Activated gamma-delta T cell treated with Interleukin-2 at 50 U/mL for 16 hours (primary cell): ENCODE results near the gene PPIB.

Experiments
- DNase-seq: peaks from one replicate; pipeline ENCODE4 v3.0.0-alpha.2; 2020

Gene PPIB

GRCh38 chr15:64157599-64158125 is 5.2 kb downstream of the PPIB start:
- no peak for DNase-seq

GRCh38 chr15:64156652-64157331 is 6.0 kb downstream of the PPIB start:
- no peak for DNase-seq

GRCh38 chr15:64155802-64156651 is 6.8 kb downstream of the PPIB start:
- no peak for DNase-seq

GRCh38 chr15:64153480-64154367 is 9.1 kb downstream of the PPIB start:
- peak; percentile 93 for DNase-seq

DNA sequence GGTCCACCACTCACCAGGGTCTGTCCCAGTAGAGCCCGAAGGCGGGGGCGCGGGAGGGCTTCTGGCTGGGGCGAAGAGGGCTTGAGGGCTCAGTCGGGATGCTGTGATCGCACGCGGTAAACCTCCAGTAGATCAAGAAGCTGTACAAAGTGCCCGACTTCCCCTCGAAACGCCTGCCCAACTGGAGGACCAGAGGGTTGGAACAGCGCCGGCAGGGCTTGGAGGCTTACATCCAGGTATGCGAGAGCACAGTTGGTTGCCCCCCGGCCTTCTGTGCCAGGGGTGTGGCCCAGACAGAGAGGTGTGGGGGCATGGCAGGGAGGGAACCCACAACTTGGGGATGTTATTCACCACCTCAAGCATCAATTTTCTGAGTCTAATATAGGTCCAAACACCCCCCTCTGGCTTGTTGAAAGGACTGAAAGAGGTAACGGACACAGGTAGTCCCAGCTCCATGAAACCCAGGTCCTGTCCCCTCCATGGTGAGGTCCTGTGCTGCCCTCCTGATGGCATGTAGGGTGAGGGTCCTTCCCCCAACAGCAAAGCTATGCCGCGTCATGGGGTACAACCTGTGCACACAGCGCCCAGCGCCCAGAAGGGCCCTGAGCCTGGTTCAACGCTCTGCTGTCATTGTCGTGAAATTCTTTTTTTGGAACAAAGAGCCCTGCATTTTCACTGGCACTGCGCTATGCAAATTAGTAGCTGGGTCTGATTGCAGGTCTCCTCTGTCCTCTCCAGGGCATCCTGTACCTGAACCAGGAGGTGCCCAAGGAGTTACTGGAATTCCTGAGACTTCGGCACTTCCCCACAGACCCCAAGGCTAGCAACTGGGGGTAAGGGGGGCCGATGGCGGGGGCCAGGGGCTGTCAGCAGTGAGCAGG is 10.1 kb downstream of the PPIB start:
- DNase-seq, result no peak

DNA sequence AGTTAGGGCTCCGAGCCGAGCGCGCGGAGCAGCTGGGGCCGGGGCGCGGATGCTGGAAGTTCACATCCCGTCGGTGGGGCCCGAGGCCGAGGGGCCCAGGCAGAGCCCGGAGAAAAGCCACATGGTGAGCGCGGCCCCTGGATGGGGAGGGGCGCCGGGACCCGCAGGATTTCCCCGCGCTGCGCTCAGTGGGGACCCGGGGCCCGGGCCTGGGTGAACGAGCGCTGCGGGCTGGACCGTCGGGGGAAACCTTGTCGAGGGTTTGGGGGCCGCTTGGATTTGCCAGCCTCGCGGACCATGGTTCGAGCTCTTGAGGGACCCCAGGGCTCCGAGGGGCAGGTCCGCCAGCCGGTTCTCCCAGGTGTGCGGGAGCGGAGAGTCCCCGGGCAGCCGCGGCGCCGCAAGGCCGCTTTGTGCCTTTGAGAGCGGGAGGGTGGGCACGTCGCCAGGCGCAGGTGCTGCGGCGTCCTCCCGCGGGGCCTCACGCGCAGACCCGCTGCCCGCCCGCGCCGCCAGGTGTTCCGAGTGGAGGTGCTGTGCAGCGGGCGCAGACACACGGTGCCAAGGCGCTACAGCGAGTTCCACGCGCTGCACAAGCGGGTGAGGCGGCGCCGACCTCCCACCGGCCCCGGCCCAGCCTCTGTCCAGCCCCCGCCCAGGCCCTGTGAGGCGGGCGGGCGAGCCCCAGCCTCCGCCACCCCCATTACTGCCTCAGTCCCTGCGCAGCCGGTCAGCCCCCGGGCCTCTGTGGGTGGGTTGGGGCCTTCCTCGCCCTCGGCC is 10.9 kb downstream of the PPIB start, which contains the start of gene SNX22:
Gene SNX22, plus strand, starts transcription at position 5 of the 780 bp plus-strand sequence. Its CDS starts 45 bp downstream, at position 50.
- peak; percentile 28 for DNase-seq

- DNase-seq, result no peak
Measured at GRCh38 chr15:64149893-64150578, 12.8 kb downstream of the PPIB start.

DNA sequence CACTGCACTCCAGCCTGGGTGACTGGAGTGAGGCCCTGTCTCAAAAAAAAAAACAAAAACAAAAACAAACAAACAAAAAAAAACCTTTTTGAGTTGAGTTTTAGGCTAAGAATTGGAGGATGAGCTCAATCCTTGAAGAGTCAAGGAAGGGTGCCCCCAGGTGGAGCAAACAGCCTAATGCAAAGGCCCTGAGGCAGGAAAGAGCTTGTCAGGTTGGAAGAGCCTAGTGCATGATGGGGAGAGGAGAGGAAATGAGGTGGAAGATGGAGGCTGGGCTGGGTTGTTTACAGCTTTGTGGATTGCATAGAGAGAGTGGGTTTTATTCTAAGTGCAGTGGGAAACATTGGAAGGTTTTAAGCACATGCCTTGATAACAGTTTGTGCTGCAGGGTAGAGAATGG is 13.4 kb downstream of the PPIB start:
- DNase-seq, result no peak

DNA sequence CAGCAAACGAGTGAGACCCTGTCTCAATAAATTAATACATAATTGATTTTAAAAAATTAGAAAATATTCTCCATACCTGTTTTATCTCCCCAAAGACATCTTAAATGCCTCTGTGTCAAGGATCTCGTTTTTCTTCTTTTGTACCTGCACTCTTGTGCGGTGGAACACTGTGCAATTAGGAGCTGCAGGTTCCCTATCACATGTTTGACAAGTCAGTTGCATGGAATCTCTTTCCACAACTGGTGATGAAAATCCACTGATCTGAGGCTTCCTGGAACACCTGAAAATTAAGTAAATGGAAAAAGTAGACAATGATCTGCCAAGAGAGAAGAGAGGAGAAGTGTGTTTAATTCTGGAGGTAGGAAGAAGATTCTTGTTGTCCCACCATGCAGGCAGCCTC is 14.2 kb downstream of the PPIB start:
- no peak for DNase-seq

GRCh38 chr15:64148168-64148567 is 14.7 kb downstream of the PPIB start:
- no peak for DNase-seq

DNA sequence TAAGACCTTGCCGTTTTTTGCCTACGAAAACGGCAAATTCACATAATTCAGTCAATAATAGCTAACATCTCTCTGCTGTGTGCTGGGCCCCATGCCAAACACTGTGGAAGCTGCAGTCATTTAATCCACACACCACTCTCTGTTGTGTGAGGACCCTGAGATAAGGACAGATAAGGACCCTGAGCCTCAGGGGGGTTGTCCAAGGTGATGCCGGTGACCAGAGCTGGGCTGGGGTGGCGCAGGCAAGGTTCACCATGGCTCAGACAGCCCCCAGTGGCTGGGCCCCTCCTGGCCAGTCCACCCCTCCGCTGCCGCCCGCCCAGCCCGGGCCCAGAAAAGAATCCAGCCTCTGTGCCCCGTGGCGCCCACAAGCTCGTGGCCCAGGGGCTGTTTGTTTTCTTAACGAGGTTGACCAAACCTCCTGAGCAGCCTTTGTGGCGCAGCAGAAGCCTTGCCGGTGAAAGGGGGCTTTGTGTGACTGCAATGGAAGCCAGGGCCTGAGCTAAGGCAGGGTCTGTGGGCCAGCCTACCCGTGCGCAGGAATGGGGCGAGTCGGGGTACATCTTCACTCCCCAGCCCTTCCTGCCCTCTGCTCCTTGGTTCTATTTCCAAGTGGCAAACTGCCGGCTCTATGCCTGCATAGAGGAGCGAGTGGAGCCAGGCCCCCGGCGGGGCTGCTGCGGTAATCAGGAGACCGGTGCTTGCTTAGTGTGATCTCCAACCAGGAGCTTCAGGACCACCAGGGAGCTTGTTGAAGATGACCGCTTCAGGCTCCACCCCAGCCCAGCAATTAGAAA is 15.7 kb downstream of the PPIB start:
- DNase-seq, result no peak

GRCh38 chr15:64146520-64146884 is 16.3 kb downstream of the PPIB start:
- DNase-seq, result no peak

- DNase-seq, result no peak
Measured at GRCh38 chr15:64146041-64146440, 16.8 kb downstream of the PPIB start.

GRCh38 chr15:64144565-64145281 is 18.1 kb downstream of the PPIB start:
- DNase-seq, result no peak

DNA sequence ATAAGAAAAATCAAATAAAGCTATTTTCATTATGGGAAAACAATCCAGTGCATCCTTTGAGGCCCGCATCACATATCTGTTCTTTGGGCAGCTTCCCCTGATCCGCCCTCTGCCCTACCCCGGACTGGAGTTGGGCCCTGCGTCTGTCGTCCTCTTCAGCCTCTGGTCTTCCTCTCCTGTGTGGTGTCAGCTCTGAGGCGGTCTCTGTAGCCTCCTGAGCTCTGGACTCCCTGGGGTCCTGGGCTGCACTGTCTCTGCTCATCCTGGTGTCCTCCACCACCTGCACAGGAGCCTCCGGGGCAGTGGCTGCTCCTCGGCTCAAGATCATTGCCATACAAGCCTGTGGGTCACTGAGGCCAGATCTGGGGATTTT is 18.6 kb downstream of the PPIB start:
- DNase-seq, result no peak

- DNase-seq, result no peak
Measured at GRCh38 chr15:64143276-64143675, 19.5 kb downstream of the PPIB start.

DNA sequence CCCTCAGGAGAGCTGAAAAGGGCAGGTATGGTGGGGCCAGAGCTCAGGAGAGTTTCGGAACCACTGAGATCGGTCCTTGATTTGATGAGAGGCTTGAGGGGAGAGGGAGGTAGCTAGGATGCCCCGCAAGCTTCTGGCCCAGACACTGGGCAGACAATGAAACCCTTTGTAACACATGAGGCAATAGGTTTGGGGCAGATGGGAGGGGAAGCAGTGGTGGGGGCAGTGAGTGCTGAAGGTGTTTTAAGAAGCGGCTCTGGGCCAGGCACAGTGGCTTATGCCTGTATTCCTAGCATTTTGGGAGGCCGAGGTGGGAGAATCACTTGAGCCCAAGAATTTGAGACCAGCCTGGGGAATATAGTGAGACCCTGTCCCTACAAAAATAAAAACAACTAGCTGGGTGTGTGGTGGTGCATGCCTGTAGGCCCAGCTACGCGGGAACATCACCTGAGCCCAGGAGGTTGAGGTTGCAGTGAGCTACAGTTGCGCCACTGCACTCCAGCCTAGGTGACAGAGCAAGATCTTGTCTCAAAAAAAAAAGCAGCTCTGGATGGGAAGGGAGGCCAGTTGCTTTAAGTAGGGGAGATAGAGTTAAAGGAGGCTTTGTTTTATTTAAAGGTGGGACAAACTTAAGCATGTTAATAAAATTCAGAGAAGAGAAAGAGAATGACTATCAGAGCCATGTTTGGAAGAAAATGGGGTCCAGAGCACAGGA is 20.9 kb downstream of the PPIB start:
- DNase-seq, result no peak

DNA sequence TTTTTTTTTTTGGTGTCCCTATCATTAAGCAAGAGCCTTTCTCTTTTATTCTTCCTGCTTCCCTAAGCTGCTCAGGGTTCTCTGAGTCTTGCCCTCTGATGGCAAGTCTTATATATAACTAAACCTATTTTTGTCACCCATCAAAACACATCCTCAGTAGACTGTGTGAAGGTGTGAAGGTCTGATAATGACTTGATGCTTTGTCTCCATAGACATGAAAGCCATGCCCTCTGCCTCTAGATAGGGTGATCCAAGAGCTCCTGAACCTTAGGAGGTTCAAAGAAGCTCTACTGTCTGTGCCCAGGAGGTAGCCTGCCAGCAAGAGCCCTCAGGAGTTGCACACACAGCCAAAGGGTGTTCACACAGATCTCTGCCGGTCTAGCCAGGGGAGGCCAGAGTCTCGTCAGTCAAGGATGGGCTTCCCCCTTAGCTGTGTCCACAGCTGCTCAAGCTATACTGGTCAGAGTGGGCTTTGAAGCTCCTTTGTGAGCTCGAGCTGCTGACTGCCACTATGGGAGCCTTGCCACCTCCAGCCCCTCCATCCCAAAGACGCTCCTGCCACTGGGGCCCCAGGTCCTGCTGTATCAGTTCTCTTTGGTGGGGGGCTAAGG is 24.4 kb downstream of the PPIB start:
- no peak for DNase-seq
